Measurements from ENCODE around the gene RSU1. TPM values are rescaled to one million over a fixed set of nuclear protein-coding genes. Genes with fewer than 3 reads are reported as not detected.
"Not testable (repeated sequence)": the region's sequence is repeated elsewhere in the genome, so short reads cannot be mapped to it uniquely, and the experiment has no call there.

RSU1 gene
- total RNA-seq, 1 donor from 2014 or later, result 81.6 TPM

GRCh38 chr10:16832351-16833080 is 15.3 kb upstream of the RSU1 start:
- Histone ChIP-seq H3K27ac (peak overlapping the region; percentile 73), H3K36me3 (no peaks in the 10 kb centered on the region), H3K4me1 (peaks cover 9% of the 10 kb centered on the region), H3K4me3 (no peak overlapping the region), H3K9me3 (no peaks in the 10 kb centered on the region), H3K27me3 (ENCODE audit: low read depth) (no peaks in the 10 kb centered on the region)
- intact Hi-C loops (cut with DNase I), result no loop called here
- ATAC-seq (peak; percentile 47 to 59), DNase-seq (no peak)
- TF ChIP-seq, protein P1, sequence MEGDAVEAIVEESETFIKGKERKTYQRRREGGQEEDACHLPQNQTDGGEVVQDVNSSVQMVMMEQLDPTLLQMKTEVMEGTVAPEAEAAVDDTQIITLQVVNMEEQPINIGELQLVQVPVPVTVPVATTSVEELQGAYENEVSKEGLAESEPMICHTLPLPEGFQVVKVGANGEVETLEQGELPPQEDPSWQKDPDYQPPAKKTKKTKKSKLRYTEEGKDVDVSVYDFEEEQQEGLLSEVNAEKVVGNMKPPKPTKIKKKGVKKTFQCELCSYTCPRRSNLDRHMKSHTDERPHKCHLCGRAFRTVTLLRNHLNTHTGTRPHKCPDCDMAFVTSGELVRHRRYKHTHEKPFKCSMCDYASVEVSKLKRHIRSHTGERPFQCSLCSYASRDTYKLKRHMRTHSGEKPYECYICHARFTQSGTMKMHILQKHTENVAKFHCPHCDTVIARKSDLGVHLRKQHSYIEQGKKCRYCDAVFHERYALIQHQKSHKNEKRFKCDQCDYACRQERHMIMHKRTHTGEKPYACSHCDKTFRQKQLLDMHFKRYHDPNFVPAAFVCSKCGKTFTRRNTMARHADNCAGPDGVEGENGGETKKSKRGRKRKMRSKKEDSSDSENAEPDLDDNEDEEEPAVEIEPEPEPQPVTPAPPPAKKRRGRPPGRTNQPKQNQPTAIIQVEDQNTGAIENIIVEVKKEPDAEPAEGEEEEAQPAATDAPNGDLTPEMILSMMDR (IDR thresholded peaks at IDR 0.05), result no peak

GRCh38 chr10:16828701-16829175 is 11.5 kb upstream of the RSU1 start:
- intact Hi-C loops (cut with DNase I), result no loop called here
- H3K27ac ChIP-seq, result no peak overlapping the region
- DNase-seq, result no peak

DNA sequence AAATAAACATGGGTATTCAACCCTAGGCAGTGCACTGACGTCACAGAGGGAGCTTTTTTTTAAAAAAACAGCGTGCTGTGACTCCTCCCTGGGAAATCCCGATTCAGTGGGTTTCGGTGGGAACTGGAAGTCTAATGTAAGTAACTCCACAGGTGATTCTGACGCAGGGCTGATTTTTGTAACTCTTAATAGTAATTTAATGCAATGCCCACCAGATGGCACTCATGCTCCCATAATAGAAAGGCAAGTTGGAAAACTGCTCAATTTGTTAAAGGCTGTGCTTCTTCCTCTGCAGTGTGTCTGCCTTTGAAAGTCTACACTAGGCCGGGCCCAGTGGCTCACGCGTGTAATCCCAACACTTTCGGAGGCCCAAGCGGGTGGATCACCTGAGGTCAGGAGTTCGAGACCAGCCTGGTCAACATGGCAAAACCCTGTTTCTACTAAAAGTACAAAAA is 10.9 kb upstream of the RSU1 start:
- H3K4me3 ChIP-seq, result no peak overlapping the region
- H3K27me3 ChIP-seq (ENCODE audit: low read depth), result no peaks in the 10 kb centered on the region
- peaks cover 9% of the 10 kb centered on the region for H3K4me1 ChIP-seq
- ATAC-seq (peak; percentile 90 to 91), DNase-seq (no peak)
- H3K36me3 ChIP-seq, result no peaks in the 10 kb centered on the region
- no peak overlapping the region for H3K27ac ChIP-seq
- TF ChIP-seq, protein P1 (IDR thresholded peaks at IDR 0.05), result peak; percentile 55
- intact Hi-C loops (cut with DNase I), result no loop called here
- H3K9me3 ChIP-seq, result no peaks in the 10 kb centered on the region

More at GRCh38 chr10:16828701-16829175, 11.5 kb upstream of the RSU1 start:
- Histone ChIP-seq H3K27me3 (ENCODE audit: low read depth) (no peaks in the 10 kb centered on the region), H3K4me1 (peaks cover 9% of the 10 kb centered on the region), H3K36me3 (no peaks in the 10 kb centered on the region), H3K4me3 (no peak overlapping the region), H3K9me3 (no peaks in the 10 kb centered on the region)
- ATAC-seq, result peak in 1 of 2 donors; percentile 48
- TF ChIP-seq, protein P1 (IDR thresholded peaks at IDR 0.05), result no peak

DNA sequence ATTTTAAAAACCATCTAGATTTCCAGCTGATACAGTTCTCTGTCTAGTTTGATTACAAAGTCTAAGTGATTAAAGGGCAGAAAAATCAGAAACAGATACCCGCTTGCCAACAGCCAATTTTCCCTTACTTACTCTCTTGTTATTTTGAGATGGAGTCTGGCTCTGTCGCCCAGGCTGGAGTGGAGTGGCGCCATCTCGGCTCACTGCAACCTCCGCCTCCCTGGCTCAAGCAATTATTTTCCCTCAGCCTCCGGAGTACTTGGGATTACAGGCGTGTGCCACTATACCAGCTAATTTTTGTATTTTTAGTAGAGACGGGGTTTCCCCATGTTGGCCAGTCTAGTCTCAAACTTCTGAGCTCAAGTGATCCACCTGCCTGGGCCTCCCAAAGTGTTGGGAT is 10.2 kb upstream of the RSU1 start:
- H3K27ac ChIP-seq; H3K36me3 ChIP-seq; intact Hi-C loops (cut with DNase I); DNase-seq; H3K9me3 ChIP-seq; H3K27me3 ChIP-seq (ENCODE audit: low read depth); H3K4me3 ChIP-seq; H3K4me1 ChIP-seq: not testable (repeated sequence)
- ATAC-seq, result peak in 1 of 2 donors; percentile 54

DNA sequence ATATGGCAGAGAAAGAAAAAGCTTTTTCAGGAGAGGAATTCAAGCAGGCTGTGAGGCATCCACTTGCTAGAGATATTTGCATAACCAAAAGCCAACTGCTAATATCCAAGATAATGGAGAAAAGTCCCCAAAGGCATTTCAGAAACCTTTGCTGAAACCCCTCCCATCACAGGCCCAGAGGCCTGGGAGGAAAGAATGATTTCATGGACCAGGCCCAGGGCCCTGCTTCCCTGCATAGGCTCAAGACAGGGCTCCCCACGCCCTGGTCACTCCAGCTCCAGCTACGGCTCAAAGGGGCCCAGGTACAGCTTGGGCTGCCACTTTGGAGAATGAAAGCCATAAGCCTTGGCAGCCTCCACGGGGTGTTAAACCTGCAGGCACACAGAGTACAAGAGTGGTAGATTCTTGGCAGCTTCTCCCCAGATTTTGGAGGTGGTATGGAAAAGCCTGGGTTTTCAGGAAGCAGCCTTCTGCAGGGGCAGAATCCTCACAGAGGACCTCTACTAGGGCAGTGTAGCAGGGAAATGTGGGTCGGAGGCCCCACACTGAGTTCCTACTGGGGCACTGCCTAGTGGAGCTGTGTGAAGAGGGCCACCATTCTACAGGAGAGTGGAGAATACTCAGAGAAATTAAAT is 5.6 kb upstream of the RSU1 start:
- Histone ChIP-seq H3K27ac (no peak overlapping the region), H3K9me3 (peaks cover 4% of the 10 kb centered on the region), H3K4me3 (no peak overlapping the region), H3K4me1 (peaks cover 7% of the 10 kb centered on the region), H3K36me3 (no peaks in the 10 kb centered on the region), H3K27me3 (ENCODE audit: low read depth) (no peaks in the 10 kb centered on the region)
- TF ChIP-seq, protein P1 (IDR thresholded peaks at IDR 0.05), result no peak
- ATAC-seq (no peak), DNase-seq (no peak)
- intact Hi-C loops (cut with DNase I), result no loop called here

DNA sequence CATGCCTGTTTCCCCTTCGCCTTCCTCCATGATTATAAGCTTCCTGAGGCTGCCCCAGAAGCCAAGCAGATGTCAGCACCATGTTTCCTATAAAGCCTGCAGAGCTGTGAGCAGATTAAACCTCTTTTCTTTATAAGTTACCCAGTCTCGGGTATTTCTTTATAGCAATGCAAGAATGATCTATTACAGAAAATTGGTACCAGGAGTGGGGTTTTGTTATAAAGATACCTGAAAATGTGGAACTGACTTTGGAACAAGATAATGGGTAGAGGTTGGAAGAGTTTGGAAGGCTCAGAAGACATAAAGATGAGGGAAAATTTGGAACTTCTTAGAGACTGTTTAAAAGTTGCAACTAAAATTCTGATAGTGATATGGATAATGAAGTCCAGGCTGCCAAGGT is 4.8 kb upstream of the RSU1 start:
- intact Hi-C loops (cut with DNase I), result no loop called here
- H3K27me3 ChIP-seq (ENCODE audit: low read depth), result no peaks in the 10 kb centered on the region
- TF ChIP-seq, protein P1 (IDR thresholded peaks at IDR 0.05), result no peak
- no peaks in the 10 kb centered on the region for H3K36me3 ChIP-seq
- no peak for DNase-seq
- ATAC-seq, result no peak
- no peak overlapping the region for H3K27ac ChIP-seq
- H3K4me3 ChIP-seq, result no peak overlapping the region
- H3K9me3 ChIP-seq, result peaks cover 4% of the 10 kb centered on the region
- peaks cover 7% of the 10 kb centered on the region for H3K4me1 ChIP-seq
